ENCODE data around the gene CACNA1D.

CACNA1D gene

DNA sequence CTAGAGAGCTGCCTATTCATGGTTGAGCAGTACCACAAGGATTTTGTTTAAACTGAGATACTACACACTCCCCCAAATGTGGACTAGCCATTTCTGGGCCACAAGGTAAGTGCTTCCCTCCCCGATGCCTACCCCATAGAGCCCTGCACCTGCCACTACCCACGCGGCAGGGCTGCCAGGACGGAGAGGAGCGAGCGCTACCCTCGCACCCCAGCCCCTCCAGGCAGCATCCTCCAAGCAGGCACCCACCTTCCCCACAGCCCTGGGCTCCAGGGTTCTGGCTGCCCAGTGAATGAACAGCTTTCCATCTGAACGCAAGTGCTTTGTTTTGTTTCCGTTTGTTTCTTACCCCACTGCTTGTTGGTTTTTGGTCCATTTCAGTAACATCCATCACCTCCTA is 292.6 kb downstream of the CACNA1D start:
- no peak for DNase-seq (ENCODE audit: low read depth)

DNA sequence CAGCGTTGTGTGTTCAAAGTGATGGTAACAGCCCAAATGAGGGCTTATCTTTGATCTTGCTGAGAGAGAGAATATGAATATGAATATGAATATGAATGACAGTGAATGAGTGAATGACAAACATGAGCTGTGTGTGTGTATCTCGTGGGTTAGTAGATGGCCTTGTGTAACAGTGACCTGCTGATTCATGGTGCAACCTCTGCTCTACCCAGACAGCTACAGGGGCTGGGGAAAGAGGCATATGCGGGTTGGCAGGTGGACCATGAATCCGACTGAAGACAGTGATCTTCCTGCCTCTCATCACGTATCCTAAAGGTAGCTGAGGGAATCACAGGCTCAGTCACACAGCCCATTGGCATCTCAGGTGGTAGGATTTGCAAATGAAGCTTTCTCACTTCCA is 293.6 kb downstream of the CACNA1D start:
- no peak for DNase-seq (ENCODE audit: low read depth)

DNA sequence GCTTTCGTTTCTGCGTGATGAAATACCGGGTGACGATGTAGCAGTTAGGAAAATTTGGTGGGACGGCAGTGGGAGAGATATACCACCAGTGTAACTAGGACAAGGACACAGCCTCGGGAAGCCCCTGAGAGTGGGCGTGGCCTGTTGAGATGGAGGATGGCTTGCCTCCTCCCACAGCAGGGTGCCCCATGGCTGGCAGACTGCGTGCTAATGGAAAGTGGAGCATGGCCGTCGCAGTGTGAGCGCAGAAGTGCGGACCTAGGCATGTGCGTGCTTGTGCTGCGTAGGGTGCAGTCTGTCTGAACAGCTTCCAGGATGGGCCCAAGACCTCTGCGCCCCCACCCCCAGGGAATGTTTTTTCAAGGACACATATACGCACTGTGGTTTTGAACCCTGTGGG is 295.0 kb downstream of the CACNA1D start:
- DNase-seq (ENCODE audit: low read depth), result no peak

DNA sequence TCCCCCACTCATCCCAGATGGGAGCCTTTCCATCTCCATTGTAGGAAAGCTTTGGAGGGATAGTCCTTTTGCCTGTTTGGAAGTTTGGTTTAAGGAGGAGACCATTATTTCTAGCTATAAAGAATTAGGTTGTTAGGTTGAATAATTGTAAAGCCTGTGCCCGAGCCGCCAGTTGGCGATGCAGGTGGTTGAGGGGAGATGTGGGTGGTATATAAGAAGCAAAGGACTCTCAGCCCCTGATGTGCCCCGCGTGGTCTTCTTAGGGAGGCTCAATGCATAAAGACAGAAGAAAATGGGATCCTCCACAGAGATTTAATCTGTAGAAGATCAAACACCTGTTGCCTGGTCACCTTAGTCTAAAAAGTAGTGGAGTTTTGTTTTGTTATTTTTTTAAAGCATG is 296.1 kb downstream of the CACNA1D start:
- DNase-seq (ENCODE audit: low read depth), result no peak

DNA sequence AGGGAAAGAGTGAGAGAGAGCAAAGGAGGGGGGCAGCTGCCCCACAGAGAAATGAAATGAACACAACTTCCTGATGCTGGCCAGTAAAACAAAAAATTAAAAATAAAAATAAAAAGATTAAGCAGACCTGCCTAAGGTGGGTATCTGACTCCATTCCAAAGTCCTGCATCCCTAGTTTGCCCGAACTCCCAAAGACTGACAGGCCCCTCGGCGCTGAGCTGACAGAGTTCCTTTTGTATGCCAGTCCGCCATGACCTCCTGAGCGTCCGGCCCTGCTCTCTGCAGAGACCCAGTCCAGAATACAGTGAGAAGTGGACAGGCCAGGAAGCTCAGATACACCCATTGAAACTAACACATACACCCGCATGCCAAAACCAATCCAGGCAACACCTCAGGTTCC is 296.9 kb downstream of the CACNA1D start:
- DNase-seq (ENCODE audit: low read depth), result no peak

DNA sequence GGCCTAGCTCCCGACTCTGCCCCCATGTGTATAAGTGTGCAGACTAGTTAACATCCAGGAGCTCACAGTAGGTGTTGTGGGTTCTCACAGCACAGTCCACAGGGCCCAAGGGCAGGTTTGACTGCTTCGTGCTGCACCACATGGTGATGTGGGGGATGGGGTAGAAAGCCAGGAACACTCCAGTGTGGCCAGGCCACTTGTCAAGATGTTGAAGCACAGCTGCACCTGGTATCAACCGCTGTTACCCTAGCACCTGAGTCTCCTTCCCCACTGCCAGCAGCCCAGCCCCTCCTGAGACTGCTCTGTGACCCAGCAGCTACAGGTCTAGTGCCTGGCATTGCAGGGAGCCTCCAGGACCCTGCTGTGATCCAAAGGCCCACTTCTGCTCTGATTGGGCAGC is 298.5 kb downstream of the CACNA1D start:
- no peak for DNase-seq (ENCODE audit: low read depth)

DNA sequence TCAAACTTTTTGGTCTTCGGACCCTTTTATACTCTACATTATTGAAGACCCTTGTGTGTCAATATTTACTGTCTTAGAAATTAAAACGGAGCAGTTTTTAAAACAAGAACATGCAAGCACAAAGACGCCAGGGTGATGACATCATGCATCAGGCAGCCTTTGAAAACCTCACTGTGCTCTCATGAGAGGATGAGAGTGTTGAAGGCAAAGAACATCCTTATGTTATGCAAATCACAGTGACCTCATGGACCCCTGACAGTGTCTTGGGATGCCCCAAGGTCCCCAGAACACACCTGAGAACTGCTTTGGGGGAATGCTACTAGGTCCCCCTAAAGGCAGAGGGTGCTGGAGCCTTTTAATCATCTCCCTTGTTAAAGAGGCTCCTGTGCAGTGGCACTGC is 300.2 kb downstream of the CACNA1D start:
- no peak for DNase-seq (ENCODE audit: low read depth)

DNA sequence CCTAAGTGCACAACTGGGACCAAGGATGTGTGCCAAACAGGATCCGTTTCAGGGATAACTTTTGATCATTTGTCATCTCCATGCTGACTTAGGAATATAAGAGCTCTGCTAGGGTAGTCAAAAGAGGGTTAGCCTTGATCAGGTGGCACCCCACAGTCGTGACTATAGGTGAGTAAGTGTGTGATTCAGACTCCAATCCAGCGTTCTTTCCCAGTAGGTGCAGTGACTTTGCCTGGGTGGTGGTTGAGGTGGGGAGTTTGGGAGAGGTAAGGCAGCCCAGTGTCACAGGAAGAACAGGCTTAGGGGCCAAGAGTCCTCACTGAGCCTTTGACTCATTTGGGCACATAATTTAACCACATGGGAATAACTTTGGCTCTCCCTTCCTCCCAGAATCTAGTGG is 300.8 kb downstream of the CACNA1D start:
- no peak for DNase-seq (ENCODE audit: low read depth)

DNA sequence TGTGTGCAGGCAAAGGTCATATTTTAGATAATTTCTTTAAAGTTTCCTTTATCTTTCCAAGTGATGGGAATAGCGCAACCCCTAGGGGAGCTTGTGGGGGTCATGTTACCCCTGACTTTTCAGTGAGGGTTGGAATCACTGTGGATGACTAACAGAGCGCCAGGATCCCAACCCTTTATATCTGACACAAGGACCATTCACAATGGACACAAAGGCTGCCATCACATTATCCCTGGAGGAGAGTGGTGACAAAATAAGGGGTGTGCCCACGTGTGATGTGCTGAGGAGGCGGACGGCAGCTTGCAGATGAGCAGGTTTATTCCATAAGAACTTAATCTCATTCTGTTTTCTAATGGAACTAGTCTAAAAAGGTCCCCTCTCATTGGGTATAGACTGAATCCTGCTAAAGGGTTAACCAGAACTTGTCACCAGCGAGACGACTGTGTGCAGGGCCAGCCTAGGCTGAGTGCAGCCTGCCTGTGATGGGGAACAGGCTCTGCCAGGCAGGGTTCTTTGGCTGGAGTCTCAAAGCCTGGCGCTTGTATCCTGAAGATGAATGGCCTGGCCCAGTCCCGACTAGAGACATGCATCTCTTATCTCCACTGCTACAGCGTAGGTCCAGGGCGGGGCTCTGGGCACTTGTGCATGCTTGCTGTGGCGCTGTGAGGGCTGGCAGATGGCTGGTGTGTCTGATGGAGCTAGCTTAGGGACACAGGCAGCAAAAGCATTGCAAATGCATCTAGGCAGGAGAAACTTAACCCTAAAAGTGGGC is 301.6 kb downstream of the CACNA1D start:
- DNase-seq (ENCODE audit: low read depth), result no peak

DNA sequence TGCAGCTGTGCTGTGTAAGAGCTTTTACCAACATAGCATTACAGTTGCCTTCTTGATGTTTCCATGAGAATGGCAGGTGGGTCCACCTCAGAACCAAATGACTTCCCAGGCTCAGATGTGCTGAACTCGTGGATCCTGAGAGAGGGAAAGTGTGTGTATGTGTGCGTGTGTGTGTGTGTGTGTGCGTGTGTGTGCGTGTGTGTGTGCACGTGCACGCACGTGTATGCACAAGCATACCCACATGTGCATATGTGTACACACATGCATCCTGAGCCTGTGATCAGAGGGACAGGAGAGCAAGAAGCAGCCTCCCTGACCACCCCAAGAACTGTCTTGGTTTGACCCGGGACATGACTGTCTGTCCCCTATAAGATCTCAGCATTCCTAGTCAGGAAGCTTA is 303.7 kb downstream of the CACNA1D start:
- no peak for DNase-seq (ENCODE audit: low read depth)

DNA sequence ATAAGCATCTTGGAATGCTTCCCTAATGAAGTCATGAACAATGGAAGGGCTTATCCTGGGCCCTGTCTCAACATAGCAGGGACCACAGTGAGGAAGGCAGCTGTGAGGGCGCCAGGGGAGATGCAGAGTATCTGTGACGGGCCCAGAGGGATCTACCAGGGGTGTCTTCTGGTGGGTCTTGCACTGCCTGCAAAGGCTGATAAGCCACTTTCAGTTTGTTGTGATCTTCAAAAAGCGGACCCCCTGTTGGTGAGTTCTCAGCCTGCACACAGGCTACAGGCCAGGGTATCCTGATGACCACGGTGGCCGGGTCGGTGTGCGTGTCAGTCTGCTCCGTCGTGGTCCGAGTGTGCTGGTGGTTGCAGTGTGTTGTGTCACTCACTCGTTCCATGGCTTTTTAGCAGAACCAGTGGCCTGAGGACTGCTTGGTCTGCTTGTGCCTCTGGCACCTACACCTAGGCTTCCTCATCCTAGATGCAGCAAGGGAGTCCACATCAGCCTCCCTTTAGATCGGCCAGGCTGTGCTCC is 305.0 kb downstream of the CACNA1D start:
- DNase-seq (ENCODE audit: low read depth), result no peak

DNA sequence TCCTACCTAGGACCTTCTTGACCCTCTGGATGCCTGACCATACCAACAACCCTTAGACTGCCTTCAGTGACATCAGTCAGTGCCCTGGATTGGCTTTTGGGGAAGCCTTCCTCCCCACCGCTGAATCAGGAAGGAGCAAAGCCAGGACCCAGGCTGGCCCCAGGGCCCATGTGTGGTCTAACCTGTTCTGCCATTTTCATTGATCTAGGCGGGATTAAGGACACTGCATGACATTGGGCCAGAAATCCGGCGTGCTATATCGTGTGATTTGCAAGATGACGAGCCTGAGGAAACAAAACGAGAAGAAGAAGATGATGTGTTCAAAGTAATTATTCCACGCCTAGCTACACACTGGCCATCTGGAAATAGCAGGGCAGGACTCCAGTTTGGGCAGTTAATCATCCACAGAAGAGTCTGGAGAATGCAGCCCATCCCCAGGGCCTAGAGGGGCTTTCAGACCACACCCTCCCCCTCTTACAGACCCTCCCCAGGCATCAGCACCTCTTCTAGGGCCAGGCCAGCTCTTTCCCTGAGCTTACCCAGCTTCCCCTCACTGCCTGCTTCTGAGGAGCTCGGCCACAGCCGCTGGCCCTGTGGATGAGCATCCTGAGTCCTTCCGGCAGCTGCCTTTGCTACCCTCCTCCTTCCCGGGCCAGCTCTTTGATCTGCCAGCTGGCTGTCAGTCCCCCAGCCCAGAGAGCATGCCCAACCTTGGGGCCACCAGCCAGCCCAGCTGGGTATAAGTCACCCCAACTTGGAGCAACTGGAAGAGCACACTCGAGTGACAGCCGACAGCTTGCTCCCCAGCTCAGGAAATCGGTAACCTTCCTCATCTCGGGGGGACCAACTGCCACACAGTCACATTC is 305.9 kb downstream of the CACNA1D start:
- no peak for DNase-seq (ENCODE audit: low read depth)

DNA sequence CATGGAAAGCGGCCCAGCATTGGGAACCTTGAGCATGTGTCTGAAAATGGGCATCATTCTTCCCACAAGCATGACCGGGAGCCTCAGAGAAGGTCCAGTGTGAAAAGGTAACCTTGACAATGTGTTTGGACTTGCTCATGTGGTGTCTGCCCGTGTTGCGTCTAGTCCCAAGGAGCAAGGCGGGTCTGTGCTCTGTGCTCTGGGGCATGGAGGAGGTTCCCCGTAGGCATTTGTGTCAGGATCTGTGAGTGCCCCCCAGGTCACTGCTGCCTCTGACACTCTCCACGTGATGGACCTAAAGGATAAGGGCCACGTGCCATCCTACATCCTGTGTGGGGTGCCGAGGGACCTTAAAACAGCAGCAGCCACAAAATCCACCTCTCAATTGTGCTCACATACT is 306.9 kb downstream of the CACNA1D start:
- no peak for DNase-seq (ENCODE audit: low read depth)

DNA sequence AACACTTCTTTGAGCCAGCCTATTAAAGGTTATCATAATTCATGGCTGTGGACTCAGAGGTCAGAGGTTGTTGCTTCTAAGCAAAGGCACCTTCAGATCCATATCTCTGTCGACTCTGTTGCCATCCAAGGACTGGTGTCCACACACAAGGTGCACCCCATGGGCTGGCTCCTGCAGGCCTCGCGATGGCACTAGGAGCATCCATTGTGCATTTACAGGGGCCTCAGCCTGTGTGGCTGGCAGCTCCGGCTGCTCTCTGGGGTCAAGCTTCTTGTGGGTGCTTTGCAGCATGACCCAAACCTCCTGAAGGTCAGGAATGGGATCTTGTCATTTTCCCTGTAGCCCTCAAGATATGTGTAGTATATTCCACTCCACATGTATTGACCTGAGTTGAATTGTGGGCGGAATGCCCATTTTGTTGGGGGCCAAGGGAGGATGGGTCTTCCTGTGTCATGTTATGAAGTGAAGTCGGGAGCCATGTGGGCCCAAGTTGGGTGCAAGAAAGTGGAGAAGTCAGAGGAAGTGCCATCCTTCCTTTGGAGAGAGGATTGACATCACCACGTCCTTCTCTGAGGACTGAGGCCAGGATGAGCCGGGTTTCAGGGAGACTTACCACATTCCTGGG is 308.0 kb downstream of the CACNA1D start:
- no peak for DNase-seq (ENCODE audit: low read depth)

DNA sequence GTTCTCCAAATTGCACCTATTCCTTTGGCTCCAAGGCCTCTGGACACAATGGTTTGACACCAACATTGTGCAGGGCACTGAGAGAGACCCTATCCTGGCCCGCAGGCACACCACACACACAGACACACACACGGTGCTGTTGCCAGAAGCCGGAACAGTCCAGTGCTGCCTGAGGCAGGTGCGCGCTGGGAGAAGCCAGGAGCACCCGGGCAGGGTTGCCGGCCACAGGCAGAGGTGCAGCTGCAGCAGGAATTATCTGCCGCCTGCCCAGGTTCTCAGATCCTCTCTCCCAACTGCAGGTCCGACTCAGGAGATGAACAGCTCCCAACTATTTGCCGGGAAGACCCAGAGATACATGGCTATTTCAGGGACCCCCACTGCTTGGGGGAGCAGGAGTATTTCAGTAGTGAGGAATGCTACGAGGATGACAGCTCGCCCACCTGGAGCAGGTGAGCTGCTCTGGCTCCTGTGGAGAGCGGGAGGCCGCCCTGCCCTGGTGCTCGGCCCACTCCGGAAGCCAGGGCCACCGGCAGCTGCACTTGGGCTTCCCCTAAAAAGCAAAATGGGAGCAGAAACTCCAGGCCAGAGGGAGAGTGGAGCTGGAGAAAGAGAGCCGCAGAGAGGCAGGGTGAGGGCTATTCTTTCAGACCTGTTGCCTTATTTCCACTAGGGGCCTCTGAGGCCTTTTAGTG is 308.9 kb downstream of the CACNA1D start:
- no peak for DNase-seq (ENCODE audit: low read depth)

DNA sequence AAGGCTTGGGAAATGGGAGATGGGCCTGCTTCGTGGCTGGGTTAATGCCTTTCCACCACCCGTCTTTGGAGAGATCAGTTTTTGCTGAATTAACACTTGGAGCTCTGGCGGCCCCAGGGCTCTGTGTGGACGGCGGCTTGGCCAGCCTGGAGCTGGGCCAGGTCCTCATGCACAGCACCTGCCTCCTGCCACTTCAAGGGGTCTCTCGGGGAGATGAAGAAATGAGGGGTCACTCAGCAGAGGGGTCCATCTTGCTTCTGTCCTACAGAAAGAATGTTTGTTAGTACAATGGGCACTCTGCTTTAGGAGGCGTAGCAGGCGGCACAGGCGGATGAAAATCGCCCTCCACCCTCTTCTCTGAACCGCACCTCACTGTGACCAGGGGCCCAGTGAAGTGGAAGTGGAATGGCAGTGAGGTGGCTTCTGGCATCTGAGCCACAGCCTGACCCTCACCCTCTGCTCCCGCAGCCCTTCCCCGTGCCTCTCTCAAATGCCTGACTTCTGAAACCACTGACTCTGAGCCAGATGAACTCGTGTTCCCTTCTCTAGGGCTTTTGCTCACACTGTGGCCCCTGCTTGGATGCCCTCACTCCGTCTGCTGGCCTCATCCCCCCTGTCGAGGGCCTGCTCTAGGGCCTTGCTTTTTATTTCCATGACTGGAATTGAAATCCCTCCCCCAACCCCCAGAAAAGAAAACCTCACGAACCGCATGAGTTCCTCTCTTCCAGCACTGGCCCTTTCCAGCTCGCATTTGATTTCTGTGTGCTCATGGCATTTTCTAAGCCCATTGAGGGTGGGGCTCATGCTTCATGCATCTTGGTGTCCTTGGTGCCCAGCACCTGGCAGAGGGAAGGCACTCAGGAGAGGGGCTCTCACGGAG is 309.6 kb downstream of the CACNA1D start:
- DNase-seq (ENCODE audit: low read depth), result no peak

DNA sequence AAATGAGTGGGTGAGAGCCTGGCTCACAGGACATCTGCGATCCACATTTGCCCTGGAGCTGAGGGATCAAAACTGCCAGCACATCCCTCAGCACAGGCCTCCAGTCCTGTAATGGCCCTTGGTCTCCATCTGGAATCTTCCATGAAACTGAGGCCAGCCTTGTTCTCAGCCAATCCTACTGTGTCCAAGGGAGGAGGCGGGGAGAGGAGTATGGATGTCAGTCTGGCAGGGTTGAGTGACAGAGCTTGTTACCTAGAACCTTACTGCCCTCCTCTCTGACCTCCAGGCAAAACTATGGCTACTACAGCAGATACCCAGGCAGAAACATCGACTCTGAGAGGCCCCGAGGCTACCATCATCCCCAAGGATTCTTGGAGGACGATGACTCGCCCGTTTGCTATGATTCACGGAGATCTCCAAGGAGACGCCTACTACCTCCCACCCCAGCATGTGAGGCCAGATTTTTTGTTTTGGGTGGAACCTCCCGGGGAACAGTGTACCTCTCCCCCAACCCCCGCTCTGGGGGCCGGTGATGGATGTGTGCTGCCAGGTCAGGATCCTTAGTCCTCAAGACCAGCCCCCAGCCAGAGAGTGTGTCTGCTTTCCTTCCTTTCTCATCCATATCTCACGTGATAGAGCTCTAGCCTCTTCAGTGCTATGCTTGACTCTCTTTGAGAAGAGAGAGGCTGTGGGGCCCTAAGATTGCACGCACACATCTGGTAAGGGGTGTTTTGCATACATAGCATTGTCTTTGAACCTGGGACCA is 310.5 kb downstream of the CACNA1D start:
- DNase-seq (ENCODE audit: low read depth), result no peak

DNA sequence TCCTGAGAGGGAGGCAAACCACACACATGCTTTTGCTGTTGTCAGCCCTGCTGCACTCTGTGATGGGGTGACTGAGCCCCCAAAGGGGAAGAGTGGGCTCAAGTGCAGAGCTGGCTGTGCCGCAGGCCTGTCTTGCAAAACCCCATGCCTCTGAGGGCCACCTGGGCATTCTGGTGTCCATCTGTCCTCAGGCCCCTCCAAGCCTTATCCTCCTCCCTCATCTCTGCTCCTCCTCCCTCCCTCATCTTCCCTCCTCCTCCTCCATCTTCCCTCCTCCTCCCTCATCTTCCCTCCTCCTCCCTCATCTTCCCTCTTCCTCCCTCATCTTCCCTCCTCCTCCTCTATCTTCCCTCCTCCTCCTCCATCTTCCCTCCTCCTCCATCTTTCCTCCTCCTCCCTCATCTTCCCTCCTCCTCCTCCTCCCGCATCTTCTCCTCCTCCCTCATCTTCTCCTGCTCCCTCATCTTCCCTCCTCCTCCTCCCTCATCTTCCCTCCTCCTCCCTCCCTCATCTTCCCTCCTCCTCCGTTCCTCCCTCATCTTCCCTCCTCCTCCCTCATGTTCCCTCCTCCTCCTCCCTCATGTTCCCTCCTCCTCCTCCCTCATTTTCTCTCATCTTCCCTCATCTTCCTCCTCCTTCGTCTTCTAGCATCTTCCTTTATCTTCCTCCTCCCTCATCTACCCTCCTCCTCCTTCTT is 311.2 kb downstream of the CACNA1D start:
- DNase-seq (ENCODE audit: low read depth), result no peak

DNA sequence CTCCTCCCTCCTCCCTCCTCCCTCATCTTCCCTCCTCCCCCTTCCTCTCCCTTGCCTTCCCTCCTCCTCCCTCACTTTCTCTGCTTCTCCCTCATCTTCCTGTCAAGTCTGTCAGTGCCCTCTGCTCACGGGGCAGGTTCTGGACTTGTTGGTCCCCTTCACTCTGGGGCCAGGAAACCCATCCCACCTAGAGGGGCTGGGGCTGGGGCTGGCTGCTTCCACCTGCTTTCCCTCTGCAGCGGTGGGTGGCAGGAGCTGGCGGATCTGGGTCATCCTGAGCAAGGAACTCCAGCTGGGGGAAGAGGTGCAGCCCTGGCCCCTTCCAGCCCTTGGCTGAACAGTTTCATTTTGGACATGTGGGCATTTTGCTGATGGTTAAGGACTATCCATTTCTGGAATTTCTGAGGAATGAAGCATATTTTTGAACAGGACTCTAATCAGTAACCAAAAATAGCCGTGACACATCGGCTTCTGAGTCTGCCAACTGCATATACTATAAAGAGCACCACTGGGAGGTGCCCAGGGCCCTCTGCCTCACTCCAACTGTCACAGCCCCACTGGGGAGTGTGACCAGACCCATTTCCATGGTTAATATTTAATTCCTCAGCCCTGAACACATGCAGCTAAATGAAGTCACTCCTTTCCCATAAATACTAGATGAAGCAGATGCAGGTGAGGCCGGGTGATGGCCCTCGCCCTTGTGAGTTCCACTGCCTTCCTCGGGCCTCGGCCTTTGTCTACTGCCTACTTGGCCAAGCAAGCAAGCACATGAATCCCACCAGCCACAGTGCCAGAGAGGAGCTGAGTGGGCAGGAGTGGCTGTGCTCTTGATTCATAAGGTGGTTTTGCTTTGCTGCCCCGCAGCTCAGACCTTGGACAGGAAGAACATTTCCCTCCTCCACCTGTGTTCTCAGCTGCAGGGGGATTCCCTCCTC is 312.0 kb downstream of the CACNA1D start:
- no peak for DNase-seq (ENCODE audit: low read depth)

Measured in stimulated activated CD8-positive, alpha-beta memory T cell treated with anti-CD3 and anti-CD28 coated beads, Interleukin-12 subunit alpha, Interleukin-12 subunit beta, amount 100 ng/mL, for 4 hours (primary cell).